Measurements from ENCODE around the gene NAA60.
"Not testable (repeated sequence)": the region's sequence is repeated elsewhere in the genome, so short reads cannot be mapped to it uniquely, and the experiment has no call there.

NAA60 gene

DNA sequence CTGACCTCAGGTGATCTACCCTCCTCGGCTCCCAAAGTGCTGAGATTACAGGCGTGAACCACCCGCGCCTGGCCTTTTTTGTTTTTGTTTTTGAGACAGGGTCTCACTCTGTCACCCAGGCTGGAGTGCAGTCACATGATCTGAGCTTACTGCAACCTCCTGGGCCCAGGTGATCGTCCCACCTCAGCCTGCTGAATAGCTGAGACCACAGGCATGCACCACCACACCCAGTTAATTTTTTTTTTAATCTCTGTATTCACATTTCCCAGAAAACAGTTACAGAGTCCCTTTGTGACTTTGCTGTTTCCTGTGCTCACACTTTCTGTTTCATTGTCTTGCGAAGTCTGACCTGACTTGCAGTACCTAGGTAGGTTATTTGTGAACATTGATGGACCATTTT lies 60.0 kb downstream of the NAA60 start:
- in situ Hi-C loops (cut with MboI; ENCODE audit: low sequenced_read_pairs) = no loop called here

DNA sequence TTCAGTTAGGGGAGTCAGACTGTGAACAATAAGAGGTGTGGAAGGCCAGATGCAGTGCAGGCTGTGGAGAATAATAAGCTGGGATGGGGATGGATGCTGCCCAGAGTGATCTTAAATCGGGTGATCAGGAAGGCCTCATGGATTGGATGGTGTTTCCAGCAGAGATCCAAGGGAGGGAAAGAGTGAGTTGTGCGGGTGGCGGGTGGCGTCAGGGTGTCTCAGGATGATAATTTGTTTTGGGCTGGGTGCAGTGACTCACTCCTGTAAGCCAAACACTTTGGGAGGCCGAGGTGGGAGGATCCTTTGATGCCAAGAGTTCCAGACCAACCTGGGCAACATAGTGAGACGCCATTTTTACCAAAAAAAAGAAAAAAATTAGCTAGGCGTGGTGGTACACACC lies 65.3 kb downstream of the NAA60 start:
- in situ Hi-C loops (cut with MboI; ENCODE audit: low sequenced_read_pairs) = no loop called here

DNA sequence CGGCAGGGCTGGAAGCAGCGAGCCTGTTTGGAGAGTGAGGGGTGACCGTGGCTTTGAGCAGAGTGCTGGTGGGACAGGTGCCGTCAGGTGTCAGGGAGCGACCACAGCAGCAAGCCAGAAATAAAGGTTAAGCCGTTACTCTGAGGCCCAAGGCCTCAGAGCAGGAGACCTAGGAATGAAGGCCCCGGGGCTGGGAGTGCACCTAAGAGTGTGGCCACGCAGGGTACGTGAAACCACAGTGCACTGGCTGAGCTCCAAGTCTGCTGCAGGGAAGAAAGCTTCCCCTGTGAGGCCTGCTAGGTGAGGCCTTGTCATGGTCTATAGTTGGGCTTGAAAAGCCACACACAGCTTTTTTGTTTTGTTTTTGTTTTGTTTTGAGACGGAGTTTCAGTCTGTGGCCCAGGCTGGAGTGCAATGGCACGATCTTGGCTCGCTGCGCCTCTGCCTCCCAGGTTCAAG lies 66.0 kb downstream of the NAA60 start:
- in situ Hi-C loops (cut with MboI; ENCODE audit: low sequenced_read_pairs) = no loop called here

DNA sequence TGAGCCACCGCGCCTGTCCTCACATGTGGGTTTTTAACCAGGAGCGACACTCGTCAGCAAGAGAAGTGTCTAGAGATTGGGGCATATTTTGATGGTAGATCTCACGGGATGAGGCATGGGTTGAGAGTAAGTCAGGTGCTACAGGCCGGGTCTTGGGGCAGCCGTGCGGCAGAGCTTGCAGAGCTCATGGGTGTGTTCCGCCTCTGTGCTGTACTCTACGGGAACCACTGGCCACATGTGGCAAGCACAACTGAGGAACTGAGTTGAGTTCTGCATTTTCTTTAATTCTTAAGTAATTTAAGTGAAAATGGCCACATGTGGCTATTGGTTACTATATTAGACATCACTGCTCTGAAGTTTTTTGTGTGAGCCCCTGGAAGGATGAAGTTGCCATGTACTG lies 66.9 kb downstream of the NAA60 start:
- in situ Hi-C loops (cut with MboI; ENCODE audit: low sequenced_read_pairs) = no loop called here

DNA sequence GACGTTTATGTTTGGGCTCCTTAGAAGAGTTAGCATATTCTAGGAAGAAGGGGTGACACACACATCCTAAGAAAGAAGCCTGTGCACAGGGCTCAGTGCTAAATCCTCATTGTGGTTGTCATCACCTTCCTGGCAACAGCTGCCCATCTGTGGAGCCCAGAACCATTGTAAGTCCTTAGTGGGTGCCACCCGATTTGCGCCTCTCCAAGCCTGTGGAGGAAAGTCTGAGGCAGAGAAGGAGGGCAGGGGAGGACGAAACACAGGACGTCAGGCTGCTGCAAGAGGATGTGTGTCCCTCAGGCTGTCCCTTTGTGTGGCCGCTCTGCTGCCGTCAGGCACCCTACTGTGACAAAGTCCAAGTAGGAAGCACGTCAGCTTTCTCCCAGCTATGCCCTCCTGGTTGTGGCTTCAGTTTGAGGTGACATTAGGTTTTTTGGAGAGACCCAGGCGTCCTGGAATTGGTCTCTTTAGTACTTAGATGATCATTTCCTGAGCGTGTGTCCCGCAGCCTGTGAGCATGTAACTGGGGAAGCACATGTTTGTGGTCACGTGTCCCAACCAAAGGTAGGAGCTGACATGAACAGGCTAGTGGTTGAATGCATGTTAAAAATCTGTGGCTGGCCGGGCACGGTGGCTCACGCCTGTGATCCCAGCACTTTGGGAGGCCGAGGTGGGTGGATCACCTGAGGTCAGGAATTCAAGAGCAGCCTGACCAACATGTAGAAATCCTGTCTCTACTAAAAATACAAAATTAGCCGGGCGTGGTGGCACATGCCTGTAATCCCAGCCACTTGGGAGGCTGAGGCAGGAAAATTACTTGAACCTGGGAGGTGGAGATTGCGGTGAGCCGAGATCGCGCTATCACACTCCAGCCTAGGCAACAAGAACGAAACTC lies 68.1 kb downstream of the NAA60 start:
- in situ Hi-C loops (cut with MboI; ENCODE audit: low sequenced_read_pairs) = no loop called here

DNA sequence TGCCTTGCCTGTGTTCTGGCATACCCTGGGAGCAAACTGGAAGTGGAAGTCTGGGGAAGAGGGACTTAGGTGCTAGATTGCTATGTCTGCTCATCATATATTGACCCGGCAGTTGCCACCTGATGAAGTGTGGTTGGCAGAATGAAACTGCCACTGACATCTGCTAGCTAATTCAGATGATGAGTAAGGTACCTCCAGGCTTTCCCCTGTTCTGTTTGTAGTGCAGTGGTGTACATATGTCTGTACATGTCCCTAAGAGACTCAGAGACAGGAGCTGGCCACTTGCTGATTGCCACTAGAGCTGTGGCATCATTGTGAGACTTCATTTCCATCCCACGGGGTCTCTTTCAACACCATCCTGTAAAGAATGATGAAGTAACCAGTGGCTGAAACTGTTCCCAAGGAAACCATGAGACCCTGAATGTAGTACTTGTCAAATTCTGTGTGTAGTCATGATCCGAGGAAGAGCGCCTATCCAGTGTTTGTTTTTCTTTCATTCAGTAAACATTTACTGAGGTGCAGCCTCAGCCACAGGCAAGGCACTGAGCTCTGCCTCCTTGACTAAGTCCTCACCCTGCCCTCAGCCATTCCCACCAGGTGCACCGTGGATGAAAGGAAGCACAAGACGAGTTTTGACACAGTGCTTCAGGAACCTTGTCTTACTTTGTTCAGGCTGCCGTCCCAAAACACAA lies 70.6 kb downstream of the NAA60 start:
- in situ Hi-C loops (cut with MboI; ENCODE audit: low sequenced_read_pairs) = no loop called here

DNA sequence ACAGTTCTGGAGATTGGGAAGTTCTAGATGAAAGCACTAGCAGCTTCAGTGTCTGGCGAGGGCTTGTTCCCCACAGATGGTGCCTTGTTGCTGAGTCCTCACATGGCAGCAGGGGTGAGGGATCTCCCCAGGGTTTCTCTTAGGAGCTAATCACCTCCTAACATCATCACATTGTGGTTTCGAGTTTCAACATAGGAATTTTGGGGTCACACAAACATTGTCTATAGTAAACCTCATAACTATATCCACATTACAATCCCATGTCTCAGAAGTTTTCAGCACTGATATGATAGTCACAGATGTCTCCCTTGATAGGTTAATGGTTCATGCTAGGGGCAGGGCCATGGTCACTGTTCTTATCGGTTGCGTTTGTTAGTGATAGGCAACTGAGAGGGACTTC lies 71.1 kb downstream of the NAA60 start:
- in situ Hi-C loops (cut with MboI; ENCODE audit: low sequenced_read_pairs) = no loop called here

DNA sequence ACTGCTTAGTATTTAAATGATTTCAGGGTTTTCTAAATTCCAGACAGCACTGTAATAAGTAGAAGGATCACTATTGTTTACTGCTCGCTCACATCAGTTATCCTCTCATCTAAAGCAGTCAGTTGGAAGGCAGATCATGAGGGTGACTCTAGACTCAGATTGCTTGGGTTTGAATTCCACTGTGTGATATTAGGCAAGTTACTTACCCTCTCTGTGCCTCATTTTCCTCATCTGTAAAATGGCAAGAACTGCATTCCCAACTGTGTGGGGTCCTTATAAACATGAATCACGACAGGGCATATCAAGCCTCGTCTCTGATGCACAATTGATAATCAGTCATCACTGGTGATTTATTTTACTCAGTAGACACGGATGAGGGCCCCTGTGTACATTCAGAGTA lies 72.4 kb downstream of the NAA60 start:
- in situ Hi-C loops (cut with MboI; ENCODE audit: low sequenced_read_pairs) = no loop called here

DNA sequence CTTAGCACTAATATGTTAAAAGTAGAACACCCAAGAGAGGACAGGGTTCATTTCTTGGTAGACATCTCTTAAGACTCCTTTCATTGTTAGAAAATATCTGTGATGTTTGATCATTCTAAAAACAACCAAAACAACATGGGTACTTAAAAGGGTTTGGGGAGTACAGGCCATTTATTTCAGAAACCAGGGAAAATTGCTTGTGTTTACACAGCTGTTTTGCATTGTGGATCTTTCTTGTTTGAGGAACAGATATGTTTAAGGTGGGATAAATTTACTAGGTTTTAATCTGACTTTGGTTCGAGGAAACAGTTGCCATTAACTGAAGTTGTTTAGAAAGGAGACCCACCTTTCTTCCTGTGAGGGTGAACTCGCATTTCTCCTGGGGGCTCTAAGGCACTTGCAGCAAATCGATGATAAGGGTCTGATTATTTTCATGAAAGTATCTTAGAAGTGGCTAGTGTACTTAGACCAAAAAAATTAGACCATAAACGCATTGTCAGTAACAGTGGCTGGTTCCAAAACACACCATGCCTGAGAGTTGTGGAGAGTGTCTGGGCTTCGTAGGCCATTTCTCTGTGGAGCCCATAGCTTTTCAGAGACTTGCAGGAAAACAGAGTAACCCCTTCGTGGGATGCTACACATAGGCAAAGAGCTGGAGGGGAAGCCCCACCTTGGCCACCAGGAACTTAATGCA lies 75.0 kb downstream of the NAA60 start:
- in situ Hi-C loops (cut with MboI; ENCODE audit: low sequenced_read_pairs) = no loop called here

DNA sequence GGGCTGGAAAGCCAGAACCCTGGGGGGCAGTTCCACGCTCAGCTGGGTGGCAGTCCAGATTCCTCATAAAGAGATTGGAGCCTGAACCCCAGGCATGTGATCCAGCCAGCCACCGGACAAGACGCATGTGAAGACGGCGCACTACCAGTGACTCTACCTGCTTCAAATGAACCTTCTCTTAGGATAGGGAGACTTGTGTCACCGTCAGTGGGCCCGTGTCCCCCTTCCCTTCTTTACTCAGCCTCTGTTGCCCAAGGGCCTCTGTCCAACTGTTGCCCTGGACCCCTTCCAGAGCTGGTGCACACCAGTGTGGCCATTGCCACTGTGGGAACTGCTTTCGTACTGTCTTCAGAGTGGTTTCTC lies 75.5 kb downstream of the NAA60 start:
- in situ Hi-C loops (cut with MboI; ENCODE audit: low sequenced_read_pairs) = no loop called here

DNA sequence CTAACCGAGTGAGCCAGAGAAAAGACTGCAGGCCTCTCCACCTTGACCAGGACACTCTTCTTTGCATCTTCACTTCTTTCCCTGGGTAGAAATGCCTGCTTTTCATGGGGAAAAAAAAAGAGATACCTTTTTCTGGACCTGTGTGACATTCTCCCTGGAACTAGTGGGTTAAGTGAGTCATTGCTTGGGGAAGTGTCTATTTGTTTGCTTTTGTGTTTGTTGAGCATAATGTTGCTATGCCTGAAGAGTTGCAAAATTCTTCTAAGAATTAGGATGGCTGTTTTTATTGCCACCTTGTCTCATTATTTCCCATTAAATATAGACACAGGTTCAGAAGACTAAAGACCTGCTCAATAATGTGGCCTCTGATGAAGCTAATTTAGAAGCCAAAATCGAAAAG lies 76.1 kb downstream of the NAA60 start:
- in situ Hi-C loops (cut with MboI; ENCODE audit: low sequenced_read_pairs) = no loop called here

DNA sequence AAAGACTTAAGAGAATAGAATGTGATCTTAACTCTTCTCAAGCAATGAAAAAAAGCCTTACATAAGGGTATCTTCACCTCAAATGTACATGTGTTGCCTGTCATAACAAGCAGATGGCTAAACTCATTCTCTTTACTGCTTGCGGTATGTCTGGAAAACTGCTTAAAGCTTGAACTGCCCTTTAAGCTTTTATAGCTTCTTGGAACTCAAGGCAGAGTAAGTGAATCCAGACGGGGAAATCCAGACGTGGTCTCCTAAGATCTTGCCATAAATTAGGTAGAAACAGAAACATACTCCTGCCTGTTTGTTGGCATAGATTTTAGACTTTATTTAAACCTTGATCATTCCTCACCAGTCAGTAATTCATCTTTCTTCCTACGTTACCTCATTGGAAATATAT lies 76.9 kb downstream of the NAA60 start:
- in situ Hi-C loops (cut with MboI; ENCODE audit: low sequenced_read_pairs) = no loop called here

DNA sequence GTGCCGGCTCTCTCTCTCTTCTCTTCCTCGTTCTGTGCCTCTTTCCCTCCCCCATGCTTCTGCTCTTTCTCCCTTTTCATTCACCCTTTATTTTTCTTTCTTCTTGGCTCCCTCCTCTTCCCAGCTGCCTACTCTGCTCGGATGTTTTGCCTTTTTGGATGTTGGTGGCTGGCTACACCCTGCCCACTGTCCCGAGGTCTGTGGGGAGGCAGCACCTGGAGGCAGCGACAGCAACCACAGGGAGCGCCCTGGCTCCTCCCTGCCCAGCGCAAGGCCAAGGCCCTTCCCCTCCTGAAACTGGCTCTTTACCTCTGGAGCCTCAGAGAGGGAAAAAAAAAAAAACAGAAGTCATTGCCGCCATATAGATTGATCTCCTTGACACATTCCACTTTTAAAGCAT lies 77.4 kb downstream of the NAA60 start:
- in situ Hi-C loops (cut with MboI; ENCODE audit: low sequenced_read_pairs) = no loop called here

DNA sequence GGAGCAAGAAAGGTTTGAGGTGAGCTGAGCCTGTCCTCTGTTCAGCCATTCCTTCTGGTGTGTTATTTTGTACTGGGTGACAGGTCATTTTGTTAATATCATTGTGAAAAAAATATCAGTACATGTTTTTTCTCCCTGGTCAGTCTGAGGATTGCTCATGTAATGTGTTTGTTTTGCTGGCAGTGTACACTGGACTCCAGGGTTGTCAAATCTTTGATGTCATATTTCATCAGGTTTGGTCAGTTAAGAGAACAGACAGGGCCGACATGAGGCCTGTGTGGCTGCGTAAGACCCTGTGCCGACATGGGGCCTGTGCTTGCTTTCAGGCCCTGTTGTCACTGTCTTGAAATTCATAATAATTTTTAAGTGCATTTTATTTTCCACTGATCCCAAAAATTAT lies 79.8 kb downstream of the NAA60 start:
- in situ Hi-C loops (cut with MboI; ENCODE audit: low sequenced_read_pairs) = no loop called here

DNA sequence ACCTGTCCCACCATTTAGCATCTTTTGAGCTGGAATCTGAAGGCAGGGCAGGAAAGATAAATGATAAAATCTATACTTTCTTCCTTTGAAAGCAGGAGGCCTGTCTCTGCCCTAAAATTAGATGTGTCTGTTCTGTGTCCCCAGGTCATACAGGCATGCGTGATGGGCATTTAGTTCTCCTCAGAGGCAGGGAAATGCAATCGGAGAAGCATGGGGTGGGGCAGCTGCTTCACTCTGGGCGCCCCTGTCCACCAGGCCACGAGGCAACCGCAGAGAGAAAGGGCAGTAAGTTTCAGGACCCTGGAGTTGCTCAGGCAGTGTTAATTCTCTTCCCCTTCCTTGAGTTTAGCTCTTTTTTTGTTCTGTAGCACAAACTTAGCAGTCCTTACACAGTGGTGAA lies 82.5 kb downstream of the NAA60 start:
- in situ Hi-C loops (cut with MboI; ENCODE audit: low sequenced_read_pairs) = no loop called here

DNA sequence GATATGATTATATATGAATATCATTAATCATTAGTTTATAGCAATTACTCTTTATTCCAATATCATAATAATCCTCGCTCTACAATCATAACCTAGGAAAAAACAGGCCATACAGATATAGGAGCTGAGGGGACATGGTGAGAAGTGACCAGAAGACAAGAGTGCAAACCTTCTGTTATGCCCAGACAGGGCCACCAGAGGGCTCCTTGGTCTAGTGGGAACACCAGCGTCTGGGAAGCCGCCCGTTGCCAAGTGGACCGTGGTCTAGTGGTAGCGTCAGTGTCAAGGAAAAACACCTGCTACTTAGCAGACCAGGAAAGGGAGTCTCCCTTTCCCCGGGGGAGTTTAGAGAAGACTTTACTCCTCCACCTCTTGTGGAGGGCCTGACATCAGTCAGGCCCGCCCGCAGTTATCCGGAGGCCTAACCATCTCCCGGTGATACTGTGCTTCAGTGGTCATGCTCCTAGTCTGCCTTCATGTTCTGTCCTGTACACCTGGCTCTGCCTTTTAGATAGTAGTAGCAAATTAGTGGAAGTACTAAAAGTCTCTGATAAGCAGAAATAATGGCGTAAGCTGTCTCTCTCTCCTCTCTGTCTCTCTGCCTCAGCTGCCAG lies 83.8 kb downstream of the NAA60 start:
- in situ Hi-C loops (cut with MboI; ENCODE audit: low sequenced_read_pairs) = not testable (repeated sequence)

DNA sequence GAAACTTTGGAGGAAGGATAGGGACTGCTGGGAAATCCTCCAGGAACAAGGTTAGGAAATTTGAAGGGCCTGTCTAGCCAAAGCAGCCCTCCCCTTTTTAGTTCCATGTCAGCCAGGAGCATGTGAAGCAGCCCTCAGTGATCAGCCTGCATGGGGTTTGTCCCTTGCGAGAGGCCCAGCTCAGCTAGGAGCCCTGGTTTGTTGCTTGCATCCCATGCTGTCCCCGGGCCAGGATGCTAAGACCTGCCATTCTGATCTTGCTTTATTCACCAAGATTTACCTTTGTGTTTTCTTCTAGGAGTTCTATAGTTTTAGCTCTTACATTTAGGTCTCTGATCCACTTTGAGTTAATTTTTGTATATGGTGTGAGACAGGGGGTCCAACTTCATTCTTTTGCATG lies 84.9 kb downstream of the NAA60 start:
- in situ Hi-C loops (cut with MboI; ENCODE audit: low sequenced_read_pairs) = no loop called here

DNA sequence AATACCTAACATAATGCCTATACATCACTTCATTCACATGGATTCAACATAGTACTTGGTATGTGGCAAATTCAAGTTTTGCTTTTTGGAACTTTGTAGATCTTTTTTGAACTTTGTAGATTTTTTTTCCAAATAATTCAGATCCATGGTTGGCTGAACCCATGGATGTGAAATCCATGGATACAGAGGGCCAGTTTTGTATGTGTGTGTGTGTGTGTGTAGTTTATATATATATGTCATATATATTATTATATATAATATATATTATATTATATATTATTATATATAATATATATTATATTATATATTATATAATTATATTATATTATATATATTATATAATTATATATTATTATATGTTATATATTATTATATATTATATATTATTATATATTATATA lies 85.7 kb downstream of the NAA60 start:
- in situ Hi-C loops (cut with MboI; ENCODE audit: low sequenced_read_pairs) = no loop called here

DNA sequence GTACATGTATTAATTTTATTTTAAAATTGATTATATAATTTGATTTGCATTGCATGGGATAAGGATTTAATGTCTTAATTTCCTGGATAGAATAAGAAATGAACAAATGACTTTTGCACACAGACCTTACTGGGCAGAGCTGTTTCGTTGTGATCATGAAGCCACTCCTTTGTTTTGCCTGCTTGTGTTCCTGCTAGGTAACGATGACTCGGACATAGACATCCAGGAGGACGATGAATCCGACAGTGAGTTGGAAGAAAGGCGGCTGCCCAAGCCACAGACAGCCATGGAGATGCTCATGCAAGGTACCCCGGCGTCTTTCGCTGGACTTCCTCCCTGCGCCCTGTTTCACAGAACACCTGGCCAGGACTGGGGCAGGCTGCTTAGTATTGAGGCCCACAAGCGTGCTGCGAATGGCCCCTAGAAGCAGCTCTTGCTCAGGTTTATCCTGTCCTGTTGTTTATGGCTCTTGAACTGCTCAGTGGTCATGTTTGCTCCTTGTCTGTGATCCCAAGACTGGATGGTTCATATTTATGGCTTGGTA lies 87.0 kb downstream of the NAA60 start:
- in situ Hi-C loops (cut with MboI; ENCODE audit: low sequenced_read_pairs) = no loop called here

DNA sequence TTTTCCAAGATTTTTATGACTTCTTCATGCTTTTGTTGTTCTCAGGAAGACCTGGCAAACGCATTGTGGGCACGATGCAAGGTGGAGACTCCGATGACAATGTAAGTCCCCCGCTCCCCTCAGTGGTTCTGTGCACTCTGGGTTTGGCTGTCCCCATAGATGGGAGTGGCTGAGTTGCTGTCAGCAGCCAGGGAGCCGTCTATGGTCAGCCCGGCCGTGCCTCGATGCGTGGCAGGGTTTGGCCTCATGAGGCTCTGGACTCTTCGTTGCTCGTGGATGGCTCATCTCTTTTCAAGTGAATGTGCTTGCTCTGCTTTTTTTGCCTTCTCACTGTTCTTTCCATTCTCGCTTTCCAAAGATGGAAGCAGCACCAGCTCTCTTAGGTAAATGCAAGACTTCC lies 89.3 kb downstream of the NAA60 start:
- in situ Hi-C loops (cut with MboI; ENCODE audit: low sequenced_read_pairs) = no loop called here

DNA sequence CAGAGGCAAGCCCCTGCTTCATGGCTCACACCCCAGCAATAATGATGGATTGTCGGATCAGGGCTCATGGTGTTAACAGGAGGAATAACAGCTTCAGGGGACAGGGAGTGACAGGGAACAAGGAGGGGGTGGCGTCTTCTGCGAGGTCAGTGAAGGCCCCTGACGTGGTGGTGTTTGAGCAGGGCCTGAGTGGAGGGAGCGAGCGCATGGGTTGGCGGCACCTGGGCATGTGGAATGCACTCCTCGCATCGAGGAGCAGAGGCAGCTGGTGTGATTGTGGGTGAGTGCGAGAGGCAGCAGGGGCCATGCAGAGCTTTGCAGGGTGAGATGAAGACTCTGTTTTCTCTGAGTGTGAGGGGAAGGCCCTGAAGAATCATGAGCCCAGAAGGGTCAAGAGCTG lies 90.6 kb downstream of the NAA60 start:
- in situ Hi-C loops (cut with MboI; ENCODE audit: low sequenced_read_pairs) = no loop called here

Data from HL-60/S4 treated with retinoic acid at 250 ng/mL for 4 days and 3 days (cell line).